Measurements from ENCODE around the gene PIGH.
"Not testable (repeated sequence)": the region's sequence is repeated elsewhere in the genome, so short reads cannot be mapped to it uniquely, and the experiment has no call there.

Gene PIGH

DNA sequence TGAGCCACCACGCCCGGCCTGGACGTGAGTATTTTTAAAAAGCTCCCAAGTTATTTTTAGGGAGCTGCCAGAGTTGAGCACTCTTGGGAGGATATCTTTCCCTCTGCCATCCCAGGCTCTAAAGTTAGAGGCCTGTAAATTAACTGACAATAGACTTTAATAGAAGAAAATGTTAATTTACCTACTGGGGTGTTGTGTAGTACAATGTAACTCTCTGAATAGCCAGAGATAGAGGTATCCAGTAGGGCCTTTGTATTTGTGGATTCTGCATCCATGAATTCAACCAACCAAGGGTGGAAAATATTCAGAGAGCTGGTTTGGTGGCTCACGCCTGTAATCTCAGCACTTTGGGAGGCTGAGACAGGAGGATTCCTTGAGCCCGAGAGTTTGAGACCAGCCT is 7.6 kb upstream of the PIGH start:
- DNase-seq, result no peak

GRCh38 chr14:67602995-67603545 is 3.0 kb upstream of the PIGH start:
- DNase-seq, result no peak

GRCh38 chr14:67602076-67602475 is 2.0 kb upstream of the PIGH start:
- DNase-seq, result no peak

- DNase-seq, result not testable (repeated sequence)
These were observed 500 bp upstream of the PIGH start for GRCh38 chr14:67600562-67600974.

DNA sequence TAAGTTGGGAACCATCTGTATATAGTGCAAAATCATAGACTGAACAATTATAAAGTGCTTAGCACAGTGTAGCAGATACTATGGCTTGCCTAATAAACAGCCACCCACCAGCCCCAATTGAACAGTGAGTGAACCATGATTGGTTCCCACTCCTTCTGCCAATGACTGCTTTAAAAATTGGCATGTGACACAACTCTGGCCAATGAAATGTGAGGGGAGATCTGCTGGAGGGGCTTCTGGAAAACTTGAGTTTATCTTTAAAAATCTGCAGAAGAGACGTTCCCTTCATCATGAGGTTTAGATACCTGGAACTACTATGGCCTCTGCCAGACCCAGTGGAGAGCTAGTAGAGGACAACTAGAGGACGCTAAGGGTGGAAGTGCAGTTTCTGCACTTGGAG is 4.7 kb downstream of the PIGH start:
- DNase-seq, result no peak

DNA sequence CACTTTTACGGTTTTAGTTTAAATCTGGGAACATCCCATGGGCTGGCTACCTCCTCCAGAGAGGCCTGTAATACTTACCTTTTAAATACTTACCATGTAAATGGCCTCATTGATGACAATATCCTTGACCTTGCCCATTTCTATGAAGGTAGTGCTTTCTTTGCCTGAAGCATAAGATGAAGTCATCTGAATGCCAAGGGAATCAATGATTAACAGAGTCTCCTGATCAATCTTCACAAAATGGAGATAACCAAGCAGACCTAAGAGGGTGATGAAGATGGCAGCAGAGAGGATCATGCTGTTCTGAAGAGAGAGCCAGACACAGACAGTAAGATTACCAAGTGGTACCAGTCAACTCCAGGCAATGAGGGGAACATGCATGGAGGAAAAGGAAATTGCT is 6.4 kb downstream of the PIGH start:
- not testable (repeated sequence) for DNase-seq

DNA sequence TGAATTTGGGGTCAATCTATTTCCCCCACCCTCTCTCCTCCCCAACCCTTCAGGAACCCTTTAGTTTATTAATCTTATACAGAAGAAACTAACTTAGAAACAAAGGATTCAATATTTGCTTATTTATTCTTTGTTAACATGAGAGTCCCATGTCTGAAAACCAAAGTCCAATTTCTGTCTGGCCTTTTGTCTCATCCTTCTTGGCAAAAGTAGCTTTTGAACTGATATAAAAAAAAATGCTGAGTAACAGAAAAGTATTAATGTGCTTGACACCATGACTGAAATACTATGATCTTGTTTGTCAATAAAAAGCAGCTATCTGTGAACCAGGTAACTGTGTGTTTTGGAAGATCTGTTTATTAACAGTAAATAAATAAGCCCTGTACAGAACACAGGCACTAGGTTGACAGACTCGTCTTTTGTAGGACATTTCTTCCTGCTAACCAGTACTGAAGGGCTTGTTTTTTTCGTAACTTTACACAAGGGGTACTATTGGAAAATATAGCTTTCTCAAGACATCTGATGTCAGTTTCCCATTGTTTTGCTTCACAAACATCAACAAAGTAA is 10.8 kb downstream of the PIGH start:
- DNase-seq, result no peak

DNA sequence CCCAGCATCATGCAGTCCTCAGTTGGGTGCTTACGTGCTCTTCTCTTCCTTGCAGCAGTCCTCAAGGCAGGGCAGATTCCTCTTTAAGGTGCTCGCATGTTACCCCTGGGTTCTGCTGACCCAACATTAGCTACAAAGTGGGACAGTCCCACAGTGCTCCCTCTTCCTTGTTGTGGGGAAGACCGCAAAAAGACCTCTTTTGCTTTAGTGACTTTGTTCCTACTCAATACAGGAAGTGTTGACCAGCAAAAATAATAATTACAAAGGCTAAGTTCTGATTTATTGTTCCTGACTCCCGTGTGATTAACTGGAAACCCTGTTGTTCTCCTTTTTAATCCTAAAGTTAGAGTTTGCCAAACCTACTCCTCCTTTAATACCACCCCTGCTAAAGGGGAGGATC is 13.7 kb downstream of the PIGH start:
- DNase-seq, result no peak

GRCh38 chr14:67584978-67585377 is 15.1 kb downstream of the PIGH start:
- DNase-seq, result no peak

DNA sequence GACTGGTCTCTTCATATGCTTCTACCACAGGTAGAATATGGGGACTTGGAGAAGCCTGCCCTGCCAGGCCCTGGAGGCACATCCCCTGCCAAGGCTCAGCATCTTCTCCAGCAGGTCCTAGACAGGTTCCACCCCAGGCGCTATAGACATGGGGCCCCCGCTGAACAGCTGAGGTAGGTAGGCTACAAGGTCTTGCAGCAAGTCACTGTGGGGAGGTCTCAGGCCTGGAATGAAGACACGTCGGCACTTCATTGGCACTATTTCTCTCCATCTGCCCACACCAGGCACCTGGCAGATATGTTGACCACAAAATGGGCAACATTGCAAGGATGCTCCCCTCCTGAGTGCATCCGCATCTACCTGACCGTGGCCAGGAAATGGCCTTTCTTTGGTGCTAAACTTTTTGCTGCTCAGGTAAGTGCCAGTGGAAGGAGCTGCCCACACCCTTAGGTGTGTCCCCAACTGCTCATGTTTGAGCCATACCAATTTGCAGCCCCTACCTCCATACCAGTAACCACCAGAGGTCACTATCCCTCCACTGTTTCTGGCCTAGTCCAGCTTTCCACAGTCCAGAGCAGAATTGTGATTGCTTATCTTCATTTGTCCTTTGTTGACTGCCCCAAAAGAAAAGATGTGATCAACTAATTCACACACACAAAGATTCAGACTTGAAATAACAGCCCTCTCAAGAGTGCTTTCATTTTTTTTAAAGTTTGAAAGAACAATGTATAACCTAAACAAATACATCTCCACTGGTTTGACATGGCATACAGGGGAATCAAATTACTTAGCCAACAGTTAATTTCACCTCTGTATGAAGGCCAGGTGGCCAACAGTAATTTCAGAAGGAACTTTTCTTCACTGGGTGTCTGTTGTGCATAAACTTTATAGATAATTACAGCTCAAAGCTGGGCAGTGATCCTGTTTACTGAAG is 16.1 kb downstream of the PIGH start:
- peak; percentile 53 for DNase-seq

DNA sequence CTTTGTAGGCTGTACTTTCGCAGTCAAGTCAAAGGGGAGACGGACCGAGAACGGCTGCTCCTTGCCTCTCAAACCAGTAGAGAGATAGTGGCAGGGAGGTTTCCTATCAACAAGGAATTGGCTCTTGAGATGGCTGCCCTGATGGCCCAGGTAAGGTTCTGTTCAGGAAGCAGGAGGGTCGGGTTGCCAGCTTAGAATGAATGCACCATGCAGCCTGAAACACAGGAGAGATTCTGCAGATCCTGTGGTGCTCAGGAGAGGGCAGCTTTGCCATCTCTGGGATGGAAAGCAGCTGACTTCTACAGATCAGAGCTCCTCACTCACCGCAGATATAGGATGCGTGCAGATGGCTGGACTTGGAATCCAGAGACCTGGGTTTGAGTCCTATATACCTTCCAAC is 18.0 kb downstream of the PIGH start:
- no peak for DNase-seq

GRCh38 chr14:67581643-67582042 is 18.4 kb downstream of the PIGH start:
- no peak for DNase-seq

DNA sequence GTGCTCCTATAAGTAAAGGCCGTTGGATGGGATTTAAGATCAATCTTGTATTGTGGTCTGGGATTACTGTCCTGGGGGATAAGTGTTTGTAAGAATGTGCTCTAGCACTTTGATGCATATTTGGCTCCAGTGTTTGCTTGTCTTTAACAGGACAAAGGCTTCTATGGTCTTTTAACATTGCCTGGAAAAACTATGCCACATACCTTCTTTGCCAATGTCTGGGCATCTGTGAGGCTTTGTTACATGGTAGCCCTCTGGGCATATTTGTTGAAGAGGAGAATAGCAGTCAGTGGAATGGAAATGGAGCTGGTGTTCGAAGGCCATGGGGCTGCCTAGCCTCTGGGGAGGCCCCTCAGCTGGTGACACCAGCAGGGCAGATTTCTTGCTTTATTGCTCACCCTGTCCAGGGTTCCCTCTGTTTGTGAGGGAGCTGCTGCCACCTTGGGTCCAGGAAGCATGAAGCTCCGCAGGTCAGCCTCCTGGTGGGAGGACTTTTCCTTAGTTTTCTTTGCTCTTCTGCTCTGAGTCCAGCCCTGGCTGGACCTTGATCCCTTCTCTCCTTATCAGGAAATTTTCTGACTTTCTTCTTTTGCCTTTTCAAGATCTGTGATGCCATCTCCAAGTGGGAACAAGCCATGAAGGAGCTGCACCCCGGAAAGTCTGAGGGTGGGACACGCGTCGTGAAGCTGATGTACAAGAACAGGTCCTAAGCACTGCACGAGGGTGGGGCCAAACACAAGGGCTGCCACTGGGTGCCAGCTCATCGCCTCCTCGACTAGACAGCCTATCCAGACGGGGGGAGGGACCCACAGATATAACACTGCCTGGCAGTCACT is 19.5 kb downstream of the PIGH start:
- DNase-seq, result no peak

GRCh38 chr14:67579636-67580035 is 20.4 kb downstream of the PIGH start:
- no peak for DNase-seq

- no peak for DNase-seq
These were observed 21.0 kb downstream of the PIGH start for GRCh38 chr14:67579040-67579439.

DNA sequence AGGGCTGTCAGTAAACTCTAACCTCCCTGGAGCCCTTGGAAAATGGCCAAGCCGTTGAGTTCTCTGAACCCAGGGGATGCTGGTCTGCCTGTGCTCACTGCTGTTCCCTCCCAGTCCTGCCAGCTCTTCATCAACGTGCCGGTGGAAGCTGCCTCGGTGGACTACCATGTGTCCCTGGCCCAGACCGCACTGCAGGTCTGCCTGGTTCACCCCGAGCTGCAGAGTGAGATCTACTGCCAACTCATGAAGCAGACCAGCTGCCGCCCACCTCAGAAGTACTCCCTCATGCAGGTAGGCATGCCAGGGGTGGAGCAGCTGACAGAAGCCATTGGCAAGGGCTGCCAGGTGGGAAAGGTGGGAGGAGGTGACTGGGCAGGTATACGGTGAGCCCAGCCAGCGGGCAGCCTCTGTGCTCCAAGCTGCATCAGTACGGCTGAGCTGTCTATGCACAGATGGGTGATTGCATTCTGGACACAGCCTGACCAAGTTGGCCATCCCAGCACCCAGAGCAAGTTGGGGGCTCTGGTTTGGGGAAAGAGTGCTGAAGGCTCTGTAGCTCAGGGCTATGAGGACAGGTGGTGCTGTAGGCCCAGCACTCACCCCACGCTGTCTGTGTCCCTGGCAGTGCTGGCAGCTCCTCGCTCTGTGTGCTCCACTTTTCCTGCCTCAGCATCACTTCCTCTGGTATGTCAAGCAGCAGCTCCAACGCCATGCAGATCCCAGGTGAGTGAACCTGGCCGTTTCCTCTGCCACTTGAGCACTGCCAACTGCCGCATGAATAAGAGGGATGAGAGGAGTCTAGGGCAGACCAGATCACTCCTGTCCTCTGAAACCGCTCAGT is 21.9 kb downstream of the PIGH start:
- no peak for DNase-seq

GRCh38 chr14:67577181-67577808 is 22.8 kb downstream of the PIGH start:
- no peak for DNase-seq

GRCh38 chr14:67576216-67576955 is 23.7 kb downstream of the PIGH start:
- no peak for DNase-seq

GRCh38 chr14:67575684-67576083 is 24.4 kb downstream of the PIGH start:
- no peak for DNase-seq

DNA sequence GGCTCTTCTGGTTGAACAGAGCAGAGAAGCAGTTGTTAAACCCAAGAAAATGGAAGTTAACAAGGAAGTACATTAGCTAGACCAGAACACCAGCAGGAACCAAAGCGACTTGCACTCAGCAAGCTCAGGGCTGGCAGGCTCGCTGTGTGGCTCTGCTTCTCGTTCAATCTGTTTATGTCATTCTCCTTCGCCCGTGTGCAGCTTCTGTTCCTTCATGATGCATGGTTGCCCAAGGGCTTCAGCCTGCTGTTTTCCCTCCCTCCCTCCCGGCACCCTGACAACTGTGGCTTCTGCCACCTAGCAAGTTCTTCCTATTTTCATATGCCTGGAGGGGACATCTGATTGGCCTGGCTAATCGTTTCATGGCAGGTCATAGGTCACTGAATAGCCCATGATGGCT is 25.3 kb downstream of the PIGH start:
- DNase-seq, result no peak

GRCh38 chr14:67574156-67574555 is 25.9 kb downstream of the PIGH start:
- no peak for DNase-seq

Measured in left hindlimb (tissue), 1 donor.